Suprapubic skin (tissue), 4 donors: ENCODE data around the gene LGALS9C.
"Not testable (repeated sequence)": the region's sequence is repeated elsewhere in the genome, so short reads cannot be mapped to it uniquely, and the experiment has no call there.

Experiments
- EP300 ChIP-seq: sonication (generic); formaldehyde crosslinking; IDR thresholded peaks from one replicate; pipeline ENCODE4 v1.6.1; 2017; ENCODE audit warnings: antibody characterized with exemption
- POLR2AphosphoS5 ChIP-seq, 3 donors: sonication (generic); formaldehyde crosslinking; IDR thresholded peaks; one replicate each; pipeline ENCODE4 v1.6.1; 2017; ENCODE audit warnings: antibody characterized with exemption in 3 of 3
- TF ChIP-seq, protein P1 (sequence below), 2 donors: fragments of 200-600 bp in 1 of 2; fragments of 450-650 bp in 1 of 2; sonication (generic) in 1 of 2; IDR thresholded peaks; one replicate each; pipeline ENCODE4 v1.5.1; 2016 to 2019; ENCODE audit warnings: antibody characterized with exemption in 2 of 2, mild to moderate bottlenecking in 1 of 2, moderate library complexity in 1 of 2

DNA sequence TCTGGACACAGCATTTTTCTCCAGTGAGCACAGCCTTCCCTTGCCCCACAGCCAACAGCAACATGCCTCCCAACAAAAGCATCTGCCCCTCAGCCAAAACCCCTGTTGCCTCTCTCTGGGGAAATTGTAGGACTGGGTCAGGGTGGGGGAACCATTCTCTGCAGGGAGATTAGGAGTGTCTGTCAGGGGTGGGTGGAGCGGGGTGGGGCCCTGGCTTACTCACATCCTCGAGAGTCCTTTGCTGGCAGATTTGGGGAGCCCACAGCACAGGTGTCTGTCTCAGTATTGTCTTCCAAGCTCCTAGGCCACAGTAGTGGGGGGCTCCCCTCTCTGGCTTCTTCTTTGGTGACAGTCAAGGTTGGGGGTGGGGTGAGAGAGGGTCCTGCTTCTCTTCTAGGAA is 28.3 kb upstream of the LGALS9C start:
- TF ChIP-seq, protein P1, sequence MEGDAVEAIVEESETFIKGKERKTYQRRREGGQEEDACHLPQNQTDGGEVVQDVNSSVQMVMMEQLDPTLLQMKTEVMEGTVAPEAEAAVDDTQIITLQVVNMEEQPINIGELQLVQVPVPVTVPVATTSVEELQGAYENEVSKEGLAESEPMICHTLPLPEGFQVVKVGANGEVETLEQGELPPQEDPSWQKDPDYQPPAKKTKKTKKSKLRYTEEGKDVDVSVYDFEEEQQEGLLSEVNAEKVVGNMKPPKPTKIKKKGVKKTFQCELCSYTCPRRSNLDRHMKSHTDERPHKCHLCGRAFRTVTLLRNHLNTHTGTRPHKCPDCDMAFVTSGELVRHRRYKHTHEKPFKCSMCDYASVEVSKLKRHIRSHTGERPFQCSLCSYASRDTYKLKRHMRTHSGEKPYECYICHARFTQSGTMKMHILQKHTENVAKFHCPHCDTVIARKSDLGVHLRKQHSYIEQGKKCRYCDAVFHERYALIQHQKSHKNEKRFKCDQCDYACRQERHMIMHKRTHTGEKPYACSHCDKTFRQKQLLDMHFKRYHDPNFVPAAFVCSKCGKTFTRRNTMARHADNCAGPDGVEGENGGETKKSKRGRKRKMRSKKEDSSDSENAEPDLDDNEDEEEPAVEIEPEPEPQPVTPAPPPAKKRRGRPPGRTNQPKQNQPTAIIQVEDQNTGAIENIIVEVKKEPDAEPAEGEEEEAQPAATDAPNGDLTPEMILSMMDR (IDR thresholded peaks at IDR 0.05), result not testable (repeated sequence)
- TF ChIP-seq EP300; POLR2AphosphoS5 (IDR thresholded peaks at IDR 0.05): not testable (repeated sequence)
